GM23338 (cell line): ENCODE results near the gene BCL2L15. TPM values are rescaled to one million over a fixed set of nuclear protein-coding genes. Genes with fewer than 3 reads are reported as not detected.

Source experiments
- ATAC-seq: fragments of 200-7000 bp; cut with Tn5 transposase; 3 replicates; pipeline ENCODE4 v1.9.1; 2020
- DNase-seq: peaks from one replicate; pipeline ENCODE4 v3.0.0-alpha.2; 2015; ENCODE audit warnings: low spot score
- H2AFZ ChIP-seq: fragments of 200-600 bp; sonication (generic); 2 replicates; pipeline ENCODE4 v1.8.0; 2016; ENCODE audit warnings: antibody characterized with exemption, mild to moderate bottlenecking, moderate library complexity
- H3F3A ChIP-seq: fragments of 200-600 bp; sonication (generic); replicated peaks from 2 replicates; pipeline ENCODE4 v1.8.0; 2017; ENCODE audit warnings: antibody characterized with exemption, mixed run types, low read depth
- H3K27ac ChIP-seq: fragments of 200-600 bp; sonication (generic); 2 replicates; pipeline ENCODE4 v1.6.1; 2016; ENCODE audit warnings: low read depth
- H3K27me3 ChIP-seq: fragments of 200-600 bp; sonication (generic); 2 replicates; pipeline ENCODE4 v1.8.0; 2016; ENCODE audit warnings: mild to moderate bottlenecking, mixed run types, moderate library complexity; ENCODE audit not compliant: insufficient read depth
- H3K36me3 ChIP-seq: fragments of 200-600 bp; sonication (generic); 2 replicates; pipeline ENCODE4 v1.8.0; 2016; ENCODE audit warnings: mild to moderate bottlenecking; ENCODE audit not compliant: insufficient read depth
- H3K4me1 ChIP-seq: fragments of 200-600 bp; sonication (generic); 2 replicates; pipeline ENCODE4 v1.8.0; 2016; ENCODE audit warnings: mild to moderate bottlenecking, moderate library complexity; ENCODE audit not compliant: insufficient read depth
- H3K4me2 ChIP-seq: fragments of 200-600 bp; sonication (generic); 2 replicates; pipeline ENCODE4 v1.7.1; 2017; ENCODE audit warnings: mixed run types
- H3K4me3 ChIP-seq: fragments of 200-600 bp; sonication (generic); 2 replicates; pipeline ENCODE4 v1.6.1; 2016; ENCODE audit warnings: mixed run types
- H3K79me2 ChIP-seq: fragments of 200-600 bp; sonication (generic); replicated peaks from 2 replicates; pipeline ENCODE4 v1.8.0; 2017; ENCODE audit warnings: mild to moderate bottlenecking; ENCODE audit not compliant: insufficient read depth
- H3K9me2 ChIP-seq: fragments of 200-600 bp; sonication (generic); 2 replicates; pipeline ENCODE4 v1.8.0; 2017; ENCODE audit not compliant: insufficient read depth
- H4K20me1 ChIP-seq: fragments of 200-600 bp; sonication (generic); replicated peaks from 2 replicates; pipeline ENCODE4 v1.8.0; 2017; ENCODE audit warnings: mild to moderate bottlenecking; ENCODE audit not compliant: insufficient read depth
- H3K27ac Mint-ChIP-seq: 2 replicates; pipeline ENCODE4 v1.8.0; 2020; ENCODE audit warnings: inconsistent platforms, mild to moderate bottlenecking, moderate library complexity, mixed read lengths
- H3K27me3 Mint-ChIP-seq: 3 replicates; pipeline ENCODE4 v1.8.0; 2022; ENCODE audit warnings: low read depth, mild to moderate bottlenecking, moderate library complexity, mixed read lengths, inconsistent platforms; ENCODE audit not compliant: insufficient read depth, poor library complexity
- H3K36me3 Mint-ChIP-seq: 3 replicates; pipeline ENCODE4 v1.8.0; 2021; ENCODE audit warnings: low read depth, mild to moderate bottlenecking, inconsistent platforms, moderate library complexity, mixed read lengths
- H3K4me1 Mint-ChIP-seq: 3 replicates; pipeline ENCODE4 v1.8.0; 2020; ENCODE audit warnings: mild to moderate bottlenecking, inconsistent platforms, mixed read lengths
- H3K4me3 Mint-ChIP-seq: 3 replicates; pipeline ENCODE4 v1.8.0; 2021; ENCODE audit warnings: moderate library complexity, mild to moderate bottlenecking, inconsistent platforms, mixed read lengths
- H3K9me3 Mint-ChIP-seq: 3 replicates; pipeline ENCODE4 v1.8.0; 2020; ENCODE audit warnings: moderate library complexity, mild to moderate bottlenecking, inconsistent platforms, mixed read lengths
- CREB1 ChIP-seq: fragments of 250-450 bp; sonication (Bioruptor Pico); IDR thresholded peaks from 2 replicates; pipeline ENCODE4 v1.5.0; 2020; ENCODE audit warnings: low read depth, mild to moderate bottlenecking, moderate library complexity
- EZH2 ChIP-seq: fragments of 200-600 bp; sonication (generic); IDR thresholded peaks from one replicate; pipeline ENCODE4 v1.8.0; 2017; ENCODE audit warnings: antibody characterized with exemption, mild to moderate bottlenecking, low read depth; ENCODE audit not compliant: unreplicated experiment
- EZH2phosphoT487 ChIP-seq: fragments of 200-600 bp; sonication (generic); IDR thresholded peaks from one replicate; pipeline ENCODE4 v1.8.1; 2018; ENCODE audit warnings: antibody characterized with exemption; ENCODE audit not compliant: unreplicated experiment
- JUNB ChIP-seq: IDR thresholded peaks from one replicate; pipeline ENCODE4 v1.6.1; 2016; ENCODE audit warnings: antibody characterized with exemption; ENCODE audit not compliant: unreplicated experiment
- POLR2AphosphoS5 ChIP-seq: IDR thresholded peaks from 2 replicates; pipeline ENCODE4 v1.6.1; 2016; ENCODE audit warnings: antibody characterized with exemption, low read depth
- STAT1 ChIP-seq: IDR thresholded peaks from one replicate; pipeline ENCODE4 v1.6.1; 2016; ENCODE audit warnings: antibody characterized with exemption; ENCODE audit not compliant: unreplicated experiment
- ZNF114 ChIP-seq: fragments of 250-450 bp; sonication (Bioruptor Pico); IDR thresholded peaks from 2 replicates; pipeline ENCODE4 v1.5.0; 2020; ENCODE audit warnings: mild to moderate bottlenecking, moderate library complexity
- ZNF331 ChIP-seq: fragments of 250-450 bp; sonication (Bioruptor Pico); IDR thresholded peaks from 2 replicates; pipeline ENCODE4 v1.5.0; 2020; ENCODE audit warnings: low read depth, mild to moderate bottlenecking, moderate library complexity
- polyA plus RNA-seq: library from polyadenylated mRNA; unstranded; fragments of >200 nt; fragmentation: Nextera tagmentation; extraction: Ambion mirVana; gene quantifications from 2 replicates; pipeline ENCODE4 v1.2.1, GENCODE V29; 2016
- total RNA-seq: library from RNA; depleted of rRNA; stranded (reverse); fragments of >200 nt; shearing (Covaris generic); gene quantifications from 2 replicates; pipeline ENCODE4 v1.2.3, GENCODE V29; 2014
- TF ChIP-seq, protein P1 (sequence below), 2 experiments: fragments of 200-600 bp in 1 of 2; sonication (generic) in 1 of 2; conservative IDR thresholded peaks; 2 replicates each; pipeline versions ENCODE4 v1.5.1 to v1.6.1; 2016 to 2017; ENCODE audit warnings: antibody characterized with exemption in 2 of 2, low read depth in 2 of 2, mild to moderate bottlenecking in 2 of 2, moderate library complexity in 1 of 2
- TF ChIP-seq, protein P2 (sequence below): fragments of 250-450 bp; sonication (Bioruptor Pico); IDR thresholded peaks from 2 replicates; pipeline ENCODE4 v1.5.0; 2020; ENCODE audit warnings: mild to moderate bottlenecking, moderate library complexity
- TF ChIP-seq, protein P3 (sequence below): IDR thresholded peaks from 2 replicates; pipeline ENCODE4 v1.6.1; 2016; ENCODE audit warnings: antibody characterized with exemption

Gene BCL2L15
- total and polyA plus RNA-seq, 2 experiments from 2014 or later = not detected

DNA sequence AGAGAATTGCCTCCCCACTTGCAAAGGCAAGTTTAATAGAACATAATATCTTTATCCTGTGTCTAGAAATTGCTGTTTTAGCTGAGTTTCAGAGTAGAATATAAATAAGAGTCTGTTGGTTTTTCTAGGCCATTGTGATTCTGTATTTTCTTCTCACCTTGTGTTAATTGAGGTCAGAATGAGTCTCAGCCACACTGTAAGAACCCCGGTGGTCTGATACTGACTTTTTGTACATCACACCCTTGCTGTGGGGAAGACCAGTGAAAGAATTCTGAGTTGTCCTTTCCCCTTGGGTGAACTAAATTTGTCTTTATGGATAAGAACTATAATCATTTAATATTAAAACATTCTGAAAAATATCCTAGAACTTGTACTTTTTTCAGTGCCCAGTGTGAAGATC lies 48.6 kb upstream of the BCL2L15 start:
- Histone ChIP-seq H3K27ac (peak overlapping the region; percentile 12; the same call in 1 of the 2 replicates), H3K4me1 (peaks cover 21% of the 10 kb centered on the region), H4K20me1 (peaks cover 28% of the 10 kb centered on the region), H3K36me3 (no peaks in the 10 kb centered on the region), H2AFZ (no peak overlapping the region), H3K27me3 (no peaks in the 10 kb centered on the region), H3K9me2 (no peaks in the 10 kb centered on the region), H3K79me2 (peaks cover 91% of the 10 kb centered on the region), H3K4me3 (no peak overlapping the region), H3F3A (no peaks in the 10 kb centered on the region), H3K4me2 (no peak overlapping the region)
- Mint-ChIP-seq H3K9me3 (no peaks in the 10 kb centered on the region), H3K27me3 (no peaks in the 10 kb centered on the region), H3K36me3 (peaks cover 8% of the 10 kb centered on the region), H3K4me3 (no peak overlapping the region), H3K4me1 (peaks cover 21% of the 10 kb centered on the region), H3K27ac (no peak overlapping the region)
- DNase-seq (no peak), ATAC-seq (no peak)
- TF ChIP-seq CREB1 (CRISPR knock-in tag) = no peak
- no peak for TF ChIP-seq EZH2
- TF ChIP-seq, protein P1, sequence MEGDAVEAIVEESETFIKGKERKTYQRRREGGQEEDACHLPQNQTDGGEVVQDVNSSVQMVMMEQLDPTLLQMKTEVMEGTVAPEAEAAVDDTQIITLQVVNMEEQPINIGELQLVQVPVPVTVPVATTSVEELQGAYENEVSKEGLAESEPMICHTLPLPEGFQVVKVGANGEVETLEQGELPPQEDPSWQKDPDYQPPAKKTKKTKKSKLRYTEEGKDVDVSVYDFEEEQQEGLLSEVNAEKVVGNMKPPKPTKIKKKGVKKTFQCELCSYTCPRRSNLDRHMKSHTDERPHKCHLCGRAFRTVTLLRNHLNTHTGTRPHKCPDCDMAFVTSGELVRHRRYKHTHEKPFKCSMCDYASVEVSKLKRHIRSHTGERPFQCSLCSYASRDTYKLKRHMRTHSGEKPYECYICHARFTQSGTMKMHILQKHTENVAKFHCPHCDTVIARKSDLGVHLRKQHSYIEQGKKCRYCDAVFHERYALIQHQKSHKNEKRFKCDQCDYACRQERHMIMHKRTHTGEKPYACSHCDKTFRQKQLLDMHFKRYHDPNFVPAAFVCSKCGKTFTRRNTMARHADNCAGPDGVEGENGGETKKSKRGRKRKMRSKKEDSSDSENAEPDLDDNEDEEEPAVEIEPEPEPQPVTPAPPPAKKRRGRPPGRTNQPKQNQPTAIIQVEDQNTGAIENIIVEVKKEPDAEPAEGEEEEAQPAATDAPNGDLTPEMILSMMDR (conservative IDR thresholded peaks at IDR 0.05; ENCODE audit: low read depth in 2 of 2) = no peak
- no peak for TF ChIP-seq POLR2AphosphoS5

GRCh38 chr1:113935176-113935575 lies 47.8 kb upstream of the BCL2L15 start:
- H3K9me3 Mint-ChIP-seq = no peaks in the 10 kb centered on the region
- Histone ChIP-seq H3K36me3 (no peaks in the 10 kb centered on the region), H3K4me3 (no peak overlapping the region), H3K9me2 (no peaks in the 10 kb centered on the region), H3K4me1 (peaks cover 24% of the 10 kb centered on the region), H3K79me2 (peaks cover 99% of the 10 kb centered on the region), H4K20me1 (peaks cover 28% of the 10 kb centered on the region), H3K27me3 (no peaks in the 10 kb centered on the region), H3K27ac (no peak overlapping the region), H3F3A (no peaks in the 10 kb centered on the region), H2AFZ (no peak overlapping the region), H3K4me2 (no peak overlapping the region)
- H3K4me3 Mint-ChIP-seq = no peak overlapping the region
- H3K36me3 Mint-ChIP-seq = peaks cover under 1% of the 10 kb centered on the region; the same call in 1 of the 3 replicates
- ATAC-seq (no peak), DNase-seq (no peak)
- H3K4me1 Mint-ChIP-seq = peaks cover 28% of the 10 kb centered on the region
- peaks cover 2% of the 10 kb centered on the region for H3K27me3 Mint-ChIP-seq
- no peak overlapping the region for H3K27ac Mint-ChIP-seq
- no peak for TF ChIP-seq ZNF114
- no peak for TF ChIP-seq JUNB
- no peak for TF ChIP-seq CREB1 (CRISPR knock-in tag)
- TF ChIP-seq, protein P2, sequence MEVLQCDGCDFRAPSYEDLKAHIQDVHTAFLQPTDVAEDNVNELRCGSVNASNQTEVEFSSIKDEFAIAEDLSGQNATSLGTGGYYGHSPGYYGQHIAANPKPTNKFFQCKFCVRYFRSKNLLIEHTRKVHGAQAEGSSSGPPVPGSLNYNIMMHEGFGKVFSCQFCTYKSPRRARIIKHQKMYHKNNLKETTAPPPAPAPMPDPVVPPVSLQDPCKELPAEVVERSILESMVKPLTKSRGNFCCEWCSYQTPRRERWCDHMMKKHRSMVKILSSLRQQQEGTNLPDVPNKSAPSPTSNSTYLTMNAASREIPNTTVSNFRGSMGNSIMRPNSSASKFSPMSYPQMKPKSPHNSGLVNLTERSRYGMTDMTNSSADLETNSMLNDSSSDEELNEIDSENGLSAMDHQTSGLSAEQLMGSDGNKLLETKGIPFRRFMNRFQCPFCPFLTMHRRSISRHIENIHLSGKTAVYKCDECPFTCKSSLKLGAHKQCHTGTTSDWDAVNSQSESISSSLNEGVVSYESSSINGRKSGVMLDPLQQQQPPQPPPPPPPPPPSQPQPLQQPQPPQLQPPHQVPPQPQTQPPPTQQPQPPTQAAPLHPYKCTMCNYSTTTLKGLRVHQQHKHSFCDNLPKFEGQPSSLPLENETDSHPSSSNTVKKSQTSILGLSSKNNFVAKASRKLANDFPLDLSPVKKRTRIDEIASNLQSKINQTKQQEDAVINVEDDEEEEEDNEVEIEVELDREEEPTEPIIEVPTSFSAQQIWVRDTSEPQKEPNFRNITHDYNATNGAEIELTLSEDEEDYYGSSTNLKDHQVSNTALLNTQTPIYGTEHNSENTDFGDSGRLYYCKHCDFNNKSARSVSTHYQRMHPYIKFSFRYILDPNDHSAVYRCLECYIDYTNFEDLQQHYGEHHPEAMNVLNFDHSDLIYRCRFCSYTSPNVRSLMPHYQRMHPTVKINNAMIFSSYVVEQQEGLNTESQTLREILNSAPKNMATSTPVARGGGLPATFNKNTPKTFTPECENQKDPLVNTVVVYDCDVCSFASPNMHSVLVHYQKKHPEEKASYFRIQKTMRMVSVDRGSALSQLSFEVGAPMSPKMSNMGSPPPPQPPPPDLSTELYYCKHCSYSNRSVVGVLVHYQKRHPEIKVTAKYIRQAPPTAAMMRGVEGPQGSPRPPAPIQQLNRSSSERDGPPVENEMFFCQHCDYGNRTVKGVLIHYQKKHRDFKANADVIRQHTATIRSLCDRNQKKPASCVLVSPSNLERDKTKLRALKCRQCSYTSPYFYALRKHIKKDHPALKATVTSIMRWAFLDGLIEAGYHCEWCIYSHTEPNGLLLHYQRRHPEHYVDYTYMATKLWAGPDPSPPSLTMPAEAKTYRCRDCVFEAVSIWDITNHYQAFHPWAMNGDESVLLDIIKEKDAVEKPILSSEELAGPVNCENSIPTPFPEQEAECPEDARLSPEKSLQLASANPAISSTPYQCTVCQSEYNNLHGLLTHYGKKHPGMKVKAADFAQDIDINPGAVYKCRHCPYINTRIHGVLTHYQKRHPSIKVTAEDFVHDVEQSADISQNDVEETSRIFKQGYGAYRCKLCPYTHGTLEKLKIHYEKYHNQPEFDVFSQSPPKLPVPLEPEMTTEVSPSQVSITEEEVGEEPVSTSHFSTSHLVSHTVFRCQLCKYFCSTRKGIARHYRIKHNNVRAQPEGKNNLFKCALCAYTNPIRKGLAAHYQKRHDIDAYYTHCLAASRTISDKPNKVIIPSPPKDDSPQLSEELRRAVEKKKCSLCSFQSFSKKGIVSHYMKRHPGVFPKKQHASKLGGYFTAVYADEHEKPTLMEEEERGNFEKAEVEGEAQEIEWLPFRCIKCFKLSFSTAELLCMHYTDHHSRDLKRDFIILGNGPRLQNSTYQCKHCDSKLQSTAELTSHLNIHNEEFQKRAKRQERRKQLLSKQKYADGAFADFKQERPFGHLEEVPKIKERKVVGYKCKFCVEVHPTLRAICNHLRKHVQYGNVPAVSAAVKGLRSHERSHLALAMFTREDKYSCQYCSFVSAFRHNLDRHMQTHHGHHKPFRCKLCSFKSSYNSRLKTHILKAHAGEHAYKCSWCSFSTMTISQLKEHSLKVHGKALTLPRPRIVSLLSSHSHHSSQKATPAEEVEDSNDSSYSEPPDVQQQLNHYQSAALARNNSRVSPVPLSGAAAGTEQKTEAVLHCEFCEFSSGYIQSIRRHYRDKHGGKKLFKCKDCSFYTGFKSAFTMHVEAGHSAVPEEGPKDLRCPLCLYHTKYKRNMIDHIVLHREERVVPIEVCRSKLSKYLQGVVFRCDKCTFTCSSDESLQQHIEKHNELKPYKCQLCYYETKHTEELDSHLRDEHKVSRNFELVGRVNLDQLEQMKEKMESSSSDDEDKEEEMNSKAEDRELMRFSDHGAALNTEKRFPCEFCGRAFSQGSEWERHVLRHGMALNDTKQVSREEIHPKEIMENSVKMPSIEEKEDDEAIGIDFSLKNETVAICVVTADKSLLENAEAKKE (CRISPR knock-in tag) = no peak
- no peak for TF ChIP-seq ZNF331 (CRISPR knock-in tag)
- no peak for TF ChIP-seq STAT1
- TF ChIP-seq, protein P3, sequence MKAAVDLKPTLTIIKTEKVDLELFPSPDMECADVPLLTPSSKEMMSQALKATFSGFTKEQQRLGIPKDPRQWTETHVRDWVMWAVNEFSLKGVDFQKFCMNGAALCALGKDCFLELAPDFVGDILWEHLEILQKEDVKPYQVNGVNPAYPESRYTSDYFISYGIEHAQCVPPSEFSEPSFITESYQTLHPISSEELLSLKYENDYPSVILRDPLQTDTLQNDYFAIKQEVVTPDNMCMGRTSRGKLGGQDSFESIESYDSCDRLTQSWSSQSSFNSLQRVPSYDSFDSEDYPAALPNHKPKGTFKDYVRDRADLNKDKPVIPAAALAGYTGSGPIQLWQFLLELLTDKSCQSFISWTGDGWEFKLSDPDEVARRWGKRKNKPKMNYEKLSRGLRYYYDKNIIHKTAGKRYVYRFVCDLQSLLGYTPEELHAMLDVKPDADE = no peak
- TF ChIP-seq EZH2 = no peak
- TF ChIP-seq, protein P1 (conservative IDR thresholded peaks at IDR 0.05; ENCODE audit: low read depth in 2 of 2) = no peak
- TF ChIP-seq EZH2phosphoT487 = no peak
